IMR-90 (cell line): ENCODE measurements around the gene TAF8. TPM values are rescaled to one million over a fixed set of nuclear protein-coding genes. Genes with fewer than 3 reads are reported as not detected.

Experiments used
- ATAC-seq: fragments of 200-7000 bp; cut with Tn5 transposase; 2 replicates; pipeline ENCODE4 v1.9.1; 2020; ENCODE audit warnings: low read depth, mild to moderate bottlenecking, moderate library complexity
- BruUV-seq: library from RNA; stranded (reverse); fragments of 400-500 nt; replicated peaks from 2 replicates; lab custom pipeline; 2021; lab: Mats Ljungman, UMichigan
- CTCF ChIA-PET: fragments of 300-600 bp; formaldehyde crosslinking; extraction: SDS; loops from one replicate; lab custom pipeline; 2021; ENCODE audit warnings: antibody characterized with exemption; lab: Yijun Ruan, JAX
- POLR2A ChIA-PET: fragments of 300-600 bp; sonication (Branson Sonifier 250); formaldehyde crosslinking; loops from one replicate; lab custom pipeline; 2022; ENCODE audit warnings: antibody characterized with exemption; ENCODE audit not compliant: unreplicated experiment; lab: Charles Lee
- DNase-seq: peaks from one replicate; pipeline ENCODE4 v3.0.0; 2013
- H2AFZ ChIP-seq: replicated peaks from 2 replicates; pipeline ENCODE3; 2013; ENCODE audit warnings: low read length, mild to moderate bottlenecking; ENCODE audit not compliant: poor library complexity
- H2AK5ac ChIP-seq: 2 replicates; pipeline ENCODE4 v1.6.1; 2013; ENCODE audit warnings: low read depth, low read length, inconsistent platforms
- H2AK9ac ChIP-seq: replicated peaks from 2 replicates; pipeline ENCODE3; 2013; ENCODE audit warnings: mild to moderate bottlenecking, low read depth, low read length, moderate library complexity; ENCODE audit not compliant: poor library complexity
- H2BK120ac ChIP-seq: 2 replicates; pipeline ENCODE4 v1.6.1; 2013; ENCODE audit warnings: low read depth, low read length, inconsistent platforms
- H2BK15ac ChIP-seq: 3 replicates; pipeline ENCODE4 v1.6.1; 2013; ENCODE audit warnings: low read depth, low read length, inconsistent platforms
- H2BK20ac ChIP-seq: 2 replicates; pipeline ENCODE4 v1.6.1; 2013; ENCODE audit warnings: low read depth, mild to moderate bottlenecking, inconsistent platforms, low read length, moderate library complexity
- H2BK5ac ChIP-seq: 2 replicates; pipeline ENCODE4 v1.6.1; 2013; ENCODE audit warnings: mild to moderate bottlenecking, low read depth, low read length, inconsistent platforms; ENCODE audit not compliant: poor library complexity, severe bottlenecking
- H3K14ac ChIP-seq: replicated peaks from 2 replicates; pipeline ENCODE4 v1.6.1; 2013; ENCODE audit warnings: low read depth, low read length, inconsistent platforms
- H3K18ac ChIP-seq: 2 replicates; pipeline ENCODE4 v1.6.1; 2013; ENCODE audit warnings: low read depth, low read length, control low read depth
- H3K23ac ChIP-seq: 2 replicates; pipeline ENCODE4 v1.6.1; 2013; ENCODE audit warnings: low read depth, low read length, inconsistent platforms
- H3K27ac ChIP-seq: 2 replicates; pipeline ENCODE4 v1.5.1; 2013; ENCODE audit warnings: mild to moderate bottlenecking, control low read depth, low read length; ENCODE audit not compliant: insufficient read depth
- H3K27me3 ChIP-seq: 2 replicates; pipeline ENCODE4 v1.6.1; 2013; ENCODE audit warnings: low read length; ENCODE audit not compliant: control insufficient read depth, insufficient read depth
- H3K36me3 ChIP-seq: 2 replicates; pipeline ENCODE4 v1.6.1; 2013; ENCODE audit warnings: low read length, mixed read lengths; ENCODE audit not compliant: control insufficient read depth, insufficient read depth
- H3K4ac ChIP-seq: 2 replicates; pipeline ENCODE4 v1.6.1; 2013; ENCODE audit warnings: low read depth, low read length, inconsistent platforms
- H3K4me1 ChIP-seq: 2 replicates; pipeline ENCODE4 v1.6.1; 2013; ENCODE audit warnings: low read length, mixed read lengths; ENCODE audit not compliant: control insufficient read depth, insufficient read depth
- H3K4me2 ChIP-seq: 2 replicates; pipeline ENCODE4 v1.6.1; 2013; ENCODE audit warnings: low read depth, mild to moderate bottlenecking, control low read depth, low read length, moderate library complexity
- H3K4me3 ChIP-seq: 2 replicates; pipeline ENCODE4 v1.5.1; 2013; ENCODE audit warnings: low read depth, mild to moderate bottlenecking, control low read depth, low read length, moderate library complexity; ENCODE audit not compliant: insufficient read depth
- H3K56ac ChIP-seq: 2 replicates; pipeline ENCODE4 v1.6.1; 2013; ENCODE audit warnings: low read length, inconsistent platforms; ENCODE audit not compliant: insufficient read depth; ENCODE audit errors: extremely low read depth
- H3K79me1 ChIP-seq, 2 experiments: 2 replicates each; pipeline ENCODE4 v1.6.1; 2013; ENCODE audit warnings: low read length in 2 of 2, inconsistent platforms in 1 of 2, low read depth in 1 of 2
- H3K9ac ChIP-seq: 2 replicates; pipeline ENCODE4 v1.6.1; 2013; ENCODE audit warnings: low read depth, low read length, control low read depth
- H3K9me1 ChIP-seq: 2 replicates; pipeline ENCODE4 v1.6.1; 2013; ENCODE audit warnings: low read length, inconsistent platforms; ENCODE audit not compliant: insufficient read depth
- H3K9me3 ChIP-seq: 2 replicates; pipeline ENCODE4 v1.6.1; 2013; ENCODE audit warnings: low read length; ENCODE audit not compliant: control insufficient read depth, insufficient read depth
- H4K20me1 ChIP-seq: 2 replicates; pipeline ENCODE4 v1.6.1; 2013; ENCODE audit warnings: low read length, inconsistent platforms; ENCODE audit not compliant: insufficient read depth
- H4K5ac ChIP-seq: 2 replicates; pipeline ENCODE4 v1.6.1; 2013; ENCODE audit warnings: mild to moderate bottlenecking, low read depth, low read length, control low read depth
- H4K8ac ChIP-seq, 2 experiments: 2 replicates each; pipeline ENCODE4 v1.6.1; 2013; ENCODE audit warnings: low read depth in 2 of 2, low read length in 2 of 2, control low read depth in 1 of 2, inconsistent platforms in 1 of 2
- H4K91ac ChIP-seq: 2 replicates; pipeline ENCODE4 v1.6.1; 2013; ENCODE audit warnings: low read depth, low read length, inconsistent platforms; ENCODE audit not compliant: insufficient read depth
- CEBPB ChIP-seq: IDR thresholded peaks from 2 replicates; pipeline ENCODE4 v1.6.1; 2012; ENCODE audit warnings: low read depth, low read length, improper control_type of control experiment
- CHD1 ChIP-seq: IDR thresholded peaks from 2 replicates; pipeline ENCODE4 v1.6.1; 2012; ENCODE audit warnings: low read depth, low read length, improper control_type of control experiment
- CTCF ChIP-seq: conservative IDR thresholded peaks from 2 replicates; pipeline ENCODE4 v1.5.1; 2012; ENCODE audit warnings: mild to moderate bottlenecking, low read depth, low read length, improper control_type of control experiment
- ELK1 ChIP-seq: fragments of 150-350 bp; IDR thresholded peaks from 2 replicates; pipeline ENCODE4 v1.6.1; 2016; ENCODE audit warnings: low read depth, mild to moderate bottlenecking, low read length, moderate library complexity, borderline replicate concordance
- FOS ChIP-seq: fragments of 150-350 bp; IDR thresholded peaks from 2 replicates; pipeline ENCODE4 v1.6.1; 2016; ENCODE audit warnings: low read depth, low read length
- MAFK ChIP-seq: IDR thresholded peaks from 2 replicates; pipeline ENCODE4 v1.6.1; 2012; ENCODE audit warnings: low read depth, low read length, improper control_type of control experiment
- MAZ ChIP-seq: IDR thresholded peaks from 2 replicates; pipeline ENCODE4 v1.6.1; 2012; ENCODE audit warnings: low read depth, mild to moderate bottlenecking, low read length, improper control_type of control experiment, moderate library complexity, borderline replicate concordance
- MXI1 ChIP-seq: IDR thresholded peaks from 2 replicates; pipeline ENCODE4 v1.6.1; 2012; ENCODE audit warnings: low read depth, mild to moderate bottlenecking, low read length, moderate library complexity, borderline replicate concordance
- NFE2L2 ChIP-seq: fragments of 150-350 bp; IDR thresholded peaks from 2 replicates; pipeline ENCODE4 v1.6.1; 2016; ENCODE audit warnings: low read depth, mild to moderate bottlenecking, low read length
- POLR2A ChIP-seq: IDR thresholded peaks from 2 replicates; pipeline ENCODE4 v1.6.1; 2012; ENCODE audit warnings: mild to moderate bottlenecking, low read depth, low read length
- RAD21 ChIP-seq: IDR thresholded peaks from 2 replicates; pipeline ENCODE4 v1.6.1; 2012; ENCODE audit warnings: low read length, improper control_type of control experiment
- RCOR1 ChIP-seq: IDR thresholded peaks from 2 replicates; pipeline ENCODE4 v1.6.1; 2012; ENCODE audit warnings: mild to moderate bottlenecking, low read length, improper control_type of control experiment; ENCODE audit not compliant: insufficient replicate concordance
- RFX5 ChIP-seq: IDR thresholded peaks from 2 replicates; pipeline ENCODE4 v1.8.0; 2012; ENCODE audit warnings: low read depth, mild to moderate bottlenecking, low read length, moderate library complexity
- SMC3 ChIP-seq: fragments of 150-350 bp; IDR thresholded peaks from 2 replicates; pipeline ENCODE4 v1.6.1; 2016; ENCODE audit warnings: low read depth, mild to moderate bottlenecking, antibody characterized with exemption, low read length, moderate library complexity
- WGBS, 2 experiments: methylation state at CpG; one replicate each; pipeline versions ENCODE4 v1.1.5 to v1.1.7; 2013; ENCODE audit warnings: missing lambda C conversion rate in 2 of 2; ENCODE audit not compliant: insufficient read length in 1 of 2; ENCODE audit errors: extremely low coverage in 2 of 2; 5-methylcytosine and 5-hydroxymethylcytosine counted together
- dilution Hi-C: fragments of 300-500 bp; cut with HindIII; formaldehyde crosslinking; loops from one replicate; pipeline ENCODE4 v1.14.3; 2018; ENCODE audit warnings: low sequenced_read_pairs; ENCODE audit not compliant: unreplicated experiment
- in situ Hi-C: fragments of 300-500 bp; cut with MboI; formaldehyde crosslinking; loops from 3 replicates; pipeline ENCODE4 v1.14.3; 2019; ENCODE audit warnings: low sequenced_read_pairs, inconsistent platforms, mixed read lengths
- intact Hi-C: fragments of 100-400 bp; cut with micrococcal nuclease; formaldehyde crosslinking; loops from 2 replicates; pipeline ENCODE4 v1.10.0; 2022
- polyA plus RNA-seq, 3 experiments: library from polyadenylated mRNA; depleted of rRNA; stranded (reverse); fragments of >200 nt; gene quantifications; 2 replicates each; pipeline ENCODE4 v1.2.3, GENCODE V29; 2012; ENCODE audit warnings: low replicate concordance in 1 of 3
- total RNA-seq: library from RNA; depleted of rRNA; stranded (reverse); fragments of >200 nt; gene quantifications from 2 replicates; pipeline ENCODE4 v1.2.3, GENCODE V29; 2012
- TF ChIP-seq, protein P1 (sequence below): fragments of 150-350 bp; IDR thresholded peaks from 2 replicates; pipeline ENCODE4 v1.6.1; 2017; ENCODE audit warnings: mild to moderate bottlenecking, antibody characterized with exemption, low read length, low read depth

The TAF8 gene
- total and polyA plus RNA-seq, 2 of the 4 experiments (the other 2 are of a cell fraction), result 14.3 to 22.8 TPM

- in situ Hi-C loops (no loop called here), dilution Hi-C loops (no loop called here), intact Hi-C loops (no loop called here)
- Histone ChIP-seq H2AFZ (no peak overlapping the region), H3K23ac (no peak overlapping the region), H2BK120ac (no peak overlapping the region), H2BK20ac (no peak overlapping the region), H3K4me2 (no peak overlapping the region), H3K9me3 (no peaks in the 10 kb centered on the region), H4K20me1 (no peaks in the 10 kb centered on the region; the same call in 1 of the 2 replicates), H4K5ac (no peak overlapping the region), H3K79me1 (no peaks in the 10 kb centered on the region), H3K27me3 (no peaks in the 10 kb centered on the region), H2AK5ac (no peak overlapping the region), H2BK15ac (no peak overlapping the region), H3K18ac (no peak overlapping the region), H2BK5ac (no peak overlapping the region), H4K91ac (no peak overlapping the region), H3K14ac (no peak overlapping the region), H4K8ac (no peak overlapping the region), H3K9me1 (peaks cover 10% of the 10 kb centered on the region; the same call in 1 of the 2 replicates), H3K36me3 (no peaks in the 10 kb centered on the region), H3K56ac (no peak overlapping the region), H3K4me1 (peaks cover 9% of the 10 kb centered on the region; the same call in 1 of the 2 replicates), H2AK9ac (no peak overlapping the region), H3K27ac (no peak overlapping the region), H3K4me3 (no peak overlapping the region), H3K9ac (no peak overlapping the region), H3K4ac (no peak overlapping the region)
- BruUV-seq, result no TSS peak
- ATAC-seq (no peak), DNase-seq (no peak)
- TF ChIP-seq RAD21 (no peak), NFE2L2 (no peak), RFX5 (no peak), CEBPB (no peak), RCOR1 (no peak), MAFK (no peak), SMC3 (no peak), ELK1 (no peak), MAZ (no peak), MXI1 (no peak), CTCF (no peak), FOS (no peak), POLR2A (no peak), CHD1 (no peak)
- TF ChIP-seq, protein P1, sequence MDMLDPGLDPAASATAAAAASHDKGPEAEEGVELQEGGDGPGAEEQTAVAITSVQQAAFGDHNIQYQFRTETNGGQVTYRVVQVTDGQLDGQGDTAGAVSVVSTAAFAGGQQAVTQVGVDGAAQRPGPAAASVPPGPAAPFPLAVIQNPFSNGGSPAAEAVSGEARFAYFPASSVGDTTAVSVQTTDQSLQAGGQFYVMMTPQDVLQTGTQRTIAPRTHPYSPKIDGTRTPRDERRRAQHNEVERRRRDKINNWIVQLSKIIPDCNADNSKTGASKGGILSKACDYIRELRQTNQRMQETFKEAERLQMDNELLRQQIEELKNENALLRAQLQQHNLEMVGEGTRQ, result no peak
- ChIA-PET CTCF (no interaction called here), POLR2A (no interaction called here)
- 100% methylated on average over 3 of the region's 6 CpGs; no CpG with 5 or more reads in 1 of the 2 experiments for WGBS, 2 experiments
Observed at GRCh38 chr6:42032366-42032765, 18.0 kb upstream of the TAF8 start.
